NOMO-1 (cell line): ENCODE results near the gene SOCS1.

ENCODE experiments used
- DNase-seq, 2 experiments: peaks; one replicate each; lab custom pipeline; 2025; ENCODE audit not compliant: unreplicated experiment in 2 of 2; lab: John Stamatoyannopoulos, UW

SOCS1 gene

GRCh38 chr16:11249233-11250061 lies 6.6 kb downstream of the SOCS1 start:
- DNase-seq: no peak

- no peak for DNase-seq
Observed at GRCh38 chr16:11248133-11248532, 7.9 kb downstream of the SOCS1 start.

- DNase-seq: no peak
Observed at GRCh38 chr16:11245988-11246387, 10.0 kb downstream of the SOCS1 start.

- no peak for DNase-seq
Observed at GRCh38 chr16:11245222-11245737, 10.7 kb downstream of the SOCS1 start.

DNA sequence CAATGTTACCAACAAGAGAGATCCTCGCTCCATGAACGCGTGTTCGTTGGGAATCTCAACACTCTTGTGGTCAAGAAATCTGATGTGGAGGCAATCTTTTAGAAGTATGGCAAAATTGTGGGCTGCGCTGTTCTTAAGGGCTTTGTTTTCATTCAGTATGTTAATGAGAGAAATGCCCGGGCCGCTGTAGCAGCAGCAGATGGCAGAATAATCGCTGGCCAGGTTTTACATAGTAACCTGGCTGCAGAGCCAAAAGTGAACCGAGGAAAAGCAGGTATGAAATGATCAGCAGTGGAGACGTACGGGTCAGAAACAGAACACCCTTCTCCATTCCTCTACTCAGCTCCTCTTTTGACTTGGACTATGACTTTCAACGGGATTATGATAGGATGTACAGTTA lies 13.3 kb downstream of the SOCS1 start:
- no peak for DNase-seq

- DNase-seq: no peak
Observed at GRCh38 chr16:11241480-11242204, 14.4 kb downstream of the SOCS1 start.

DNA sequence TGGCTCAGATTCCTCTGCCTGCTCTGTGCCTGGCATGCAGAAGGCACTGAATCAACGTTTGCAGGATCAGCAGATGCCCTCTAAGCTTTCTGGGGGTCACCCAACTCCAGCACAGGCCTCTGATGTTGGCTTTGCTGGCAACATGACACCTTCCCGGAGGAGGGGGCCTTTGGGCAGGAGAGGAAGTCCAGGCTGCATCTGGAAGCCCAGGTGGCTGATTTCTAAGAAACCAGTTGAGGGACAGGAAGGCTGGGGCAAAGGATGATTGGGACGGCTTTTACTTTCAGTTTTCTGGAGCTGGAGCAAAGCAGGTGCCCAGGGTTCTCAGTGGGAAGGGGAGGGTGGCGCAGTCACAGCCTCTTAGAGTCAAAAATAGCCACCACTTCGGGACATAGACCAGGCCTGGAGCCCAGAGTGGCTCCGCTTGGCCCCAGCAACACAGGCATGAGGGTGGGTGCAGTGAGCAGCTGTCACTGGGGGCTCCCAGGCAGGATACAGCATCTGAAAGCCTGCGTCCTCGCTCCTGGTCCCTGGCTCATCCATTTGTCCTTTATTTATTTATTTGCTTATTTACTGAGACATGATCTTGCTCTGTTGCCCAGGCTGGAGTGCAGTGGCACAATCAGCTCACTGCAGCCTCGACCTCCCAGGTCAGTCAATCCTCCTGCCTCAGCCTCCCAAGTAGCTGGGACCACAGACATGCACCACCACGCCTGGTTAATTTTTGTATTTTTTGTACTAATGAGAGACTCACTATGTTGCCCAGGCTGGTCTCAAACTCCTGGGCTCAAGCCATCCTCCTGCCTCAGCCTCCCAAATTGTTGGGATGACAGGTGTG lies 15.1 kb downstream of the SOCS1 start:
- DNase-seq: no peak

GRCh38 chr16:11239644-11240632 lies 16.1 kb downstream of the SOCS1 start:
- DNase-seq: no peak

- DNase-seq: no peak
Observed at GRCh38 chr16:11238272-11239202, 17.5 kb downstream of the SOCS1 start.

DNA sequence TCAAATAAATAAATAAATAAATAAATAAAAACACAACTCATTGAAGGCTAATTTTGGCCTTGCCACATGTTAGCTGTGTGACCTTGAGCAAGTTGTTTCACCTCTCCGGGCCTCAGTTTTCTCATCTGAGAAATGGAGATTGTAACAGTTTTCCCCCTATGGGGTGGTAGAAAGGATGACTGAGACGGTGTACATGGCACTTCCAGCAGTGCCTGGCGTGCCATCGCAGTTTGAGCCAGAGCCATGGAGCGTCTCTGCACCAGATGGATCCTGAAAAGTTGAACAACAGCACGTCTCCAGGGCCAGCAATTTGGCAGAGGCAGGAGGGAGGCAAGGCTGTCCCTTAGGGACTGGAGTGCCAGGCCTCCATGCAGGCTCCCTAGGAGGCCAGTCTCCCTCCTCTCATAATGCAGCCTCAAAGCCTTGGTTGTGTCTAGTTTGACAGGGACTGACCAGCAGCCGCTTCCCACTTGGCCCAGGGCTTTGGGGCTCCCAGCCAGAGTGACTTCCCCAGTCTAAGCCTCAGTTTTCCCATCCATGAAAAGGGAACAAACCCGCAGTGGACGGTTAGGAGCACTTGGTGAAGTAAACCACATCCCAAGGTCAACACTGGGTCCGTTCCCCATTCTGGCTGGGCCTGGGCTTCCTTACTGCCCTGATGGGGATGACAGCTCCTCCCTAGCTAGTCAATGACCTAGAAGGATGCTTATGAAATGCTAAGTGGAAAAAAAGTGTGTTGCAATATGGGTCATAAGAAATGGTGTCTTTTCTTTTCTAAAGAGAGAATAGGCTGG lies 19.3 kb downstream of the SOCS1 start:
- DNase-seq: peak; percentile 75 to 83

GRCh38 chr16:11235703-11235991 lies 20.4 kb downstream of the SOCS1 start:
- no peak for DNase-seq

DNA sequence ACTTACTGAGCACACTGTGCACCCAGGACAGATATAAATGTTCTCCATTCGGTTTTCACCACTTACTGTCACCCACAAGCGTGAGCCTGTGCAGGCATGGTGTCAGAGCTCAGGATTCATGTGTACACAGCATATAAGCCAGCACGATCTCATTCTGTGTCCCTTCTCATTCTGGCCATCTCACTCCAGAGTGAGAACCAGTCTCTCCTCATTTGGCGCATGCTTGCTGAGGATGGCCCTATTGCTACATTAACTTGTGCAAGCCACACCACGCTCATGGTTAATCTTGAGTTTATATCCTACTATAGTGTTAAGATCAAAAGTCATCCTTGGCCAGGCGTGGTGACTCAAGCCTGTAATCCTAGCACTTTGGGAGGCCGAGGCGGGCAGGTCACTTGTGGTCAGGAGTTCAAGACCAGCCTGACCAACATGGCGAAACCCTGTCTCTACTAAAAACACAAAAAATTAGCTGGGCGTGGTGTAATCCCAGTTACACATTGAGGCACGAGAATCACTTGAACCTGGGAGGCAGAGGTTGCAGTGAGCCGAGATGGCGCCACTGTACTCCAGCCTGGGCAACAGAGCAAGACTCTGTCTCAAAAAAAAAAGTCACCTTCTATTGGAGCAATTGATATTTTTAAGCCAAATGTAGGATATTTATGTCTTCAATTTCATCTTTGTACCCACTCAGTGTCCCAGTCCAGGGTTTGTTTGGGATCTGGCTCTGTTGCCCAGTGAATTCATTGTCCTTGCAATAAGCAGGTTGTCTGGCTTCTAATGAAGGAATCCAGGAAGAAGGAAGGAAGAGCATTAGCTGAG lies 20.9 kb downstream of the SOCS1 start:
- DNase-seq: peak in 1 of 2 experiments; percentile 28

- DNase-seq: peak; percentile 10 to 32
Observed at GRCh38 chr16:11233727-11234376, 22.2 kb downstream of the SOCS1 start.

GRCh38 chr16:11232852-11233726 lies 22.9 kb downstream of the SOCS1 start:
- DNase-seq: no peak

- no peak for DNase-seq
Observed at GRCh38 chr16:11232302-11232851, 23.6 kb downstream of the SOCS1 start.
